GM12874 (cell line): ENCODE measurements around the gene WDR82.

Experiments used
- CTCF ChIP-seq: IDR thresholded peaks from 2 replicates; pipeline ENCODE4 v1.5.1; 2011; ENCODE audit warnings: low read depth, mild to moderate bottlenecking, control low read depth, low read length, moderate library complexity; ENCODE audit not compliant: insufficient read depth

WDR82 gene

GRCh38 chr3:52281981-52282801 is 3.7 kb upstream of the WDR82 start:
- TF ChIP-seq CTCF, result no peak

DNA sequence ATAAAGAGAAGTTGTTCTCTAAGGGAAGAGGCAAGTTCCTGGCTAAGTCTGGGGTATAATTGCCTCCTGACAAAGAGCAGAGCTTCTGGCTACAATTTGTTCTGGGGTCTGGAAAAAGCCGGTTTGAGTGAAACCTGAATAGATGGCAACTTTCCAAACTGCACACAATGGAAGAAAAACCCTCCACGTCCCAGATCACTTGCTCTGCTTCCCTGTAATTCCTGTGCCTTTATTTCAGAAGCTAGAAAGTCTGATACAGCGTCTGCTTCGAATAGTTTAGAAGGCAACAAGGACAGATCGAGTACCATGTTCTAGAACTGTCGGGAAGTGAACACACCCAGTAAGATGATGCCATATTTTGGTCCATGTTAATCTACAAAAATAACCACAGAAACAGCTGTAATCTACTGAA is 1.6 kb upstream of the WDR82 start:
- no peak for TF ChIP-seq CTCF

DNA sequence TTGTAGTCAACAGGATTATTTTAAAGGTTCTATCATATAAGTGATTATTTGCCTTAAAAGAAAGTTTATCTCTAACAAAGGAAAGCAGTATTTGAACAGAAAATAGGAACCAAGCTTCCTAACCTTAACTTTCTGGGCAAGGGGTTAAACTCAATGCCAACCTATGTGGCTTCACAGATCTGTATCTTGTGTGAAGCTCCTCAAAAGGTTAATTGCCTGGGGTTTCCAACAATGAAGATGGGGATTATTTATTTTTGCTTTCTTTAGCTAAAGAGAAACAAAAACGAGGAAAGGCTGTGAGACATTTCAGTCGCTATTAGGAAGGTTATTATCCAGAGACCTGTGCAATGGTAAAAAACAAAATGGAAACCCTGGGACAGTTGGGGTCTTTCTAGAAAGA is 1.1 kb upstream of the WDR82 start:
- TF ChIP-seq CTCF, result no peak

DNA sequence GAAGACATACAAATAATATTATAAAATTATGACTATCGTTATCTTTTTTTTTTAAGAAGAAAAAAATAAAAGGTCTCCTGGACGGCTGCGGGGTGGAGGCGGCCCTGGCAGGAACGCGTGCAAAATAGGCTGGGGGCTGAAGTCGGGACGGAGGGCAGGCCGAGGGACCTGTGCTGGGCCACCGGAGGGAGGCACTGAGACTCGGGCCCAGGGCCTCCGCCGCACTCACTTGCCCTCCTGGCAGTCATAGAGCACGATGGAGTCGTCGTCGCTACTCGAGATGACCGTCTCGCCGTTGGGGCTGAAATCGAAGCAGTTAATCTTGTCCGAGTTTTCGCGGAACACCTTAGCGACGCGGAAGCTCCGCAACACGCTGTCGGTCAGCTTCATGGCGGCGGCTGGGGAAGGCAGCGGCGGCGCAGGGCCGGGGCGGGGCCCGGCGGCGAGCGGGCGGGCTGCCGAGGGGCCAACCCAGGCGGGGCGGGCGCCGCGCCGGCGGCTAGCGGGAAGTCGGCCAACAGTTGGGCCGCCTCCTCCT is 408 bp downstream of the WDR82 start:
- peak; percentile 46 for TF ChIP-seq CTCF

GRCh38 chr3:52277071-52277964 is 1.1 kb downstream of the WDR82 start:
- no peak for TF ChIP-seq CTCF

DNA sequence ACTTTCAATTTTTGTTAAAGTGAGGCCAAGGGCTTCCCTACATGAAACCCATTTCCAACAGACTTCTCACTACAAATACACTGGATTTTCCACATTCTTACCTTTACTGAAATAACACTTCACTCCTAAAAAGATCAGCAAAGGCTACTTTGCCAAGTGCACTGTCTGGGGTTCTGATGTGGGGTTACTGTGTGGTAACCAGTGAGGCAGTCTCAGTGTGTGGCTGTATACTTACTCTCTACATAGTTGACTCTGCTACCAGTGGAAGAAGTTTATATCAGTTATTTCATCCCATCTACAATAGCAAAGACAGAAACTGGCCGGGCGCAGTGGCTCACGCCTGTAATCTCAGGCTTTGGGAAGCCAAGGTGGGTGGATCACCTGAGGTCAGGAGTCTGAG is 5.6 kb downstream of the WDR82 start:
- TF ChIP-seq CTCF, result no peak

DNA sequence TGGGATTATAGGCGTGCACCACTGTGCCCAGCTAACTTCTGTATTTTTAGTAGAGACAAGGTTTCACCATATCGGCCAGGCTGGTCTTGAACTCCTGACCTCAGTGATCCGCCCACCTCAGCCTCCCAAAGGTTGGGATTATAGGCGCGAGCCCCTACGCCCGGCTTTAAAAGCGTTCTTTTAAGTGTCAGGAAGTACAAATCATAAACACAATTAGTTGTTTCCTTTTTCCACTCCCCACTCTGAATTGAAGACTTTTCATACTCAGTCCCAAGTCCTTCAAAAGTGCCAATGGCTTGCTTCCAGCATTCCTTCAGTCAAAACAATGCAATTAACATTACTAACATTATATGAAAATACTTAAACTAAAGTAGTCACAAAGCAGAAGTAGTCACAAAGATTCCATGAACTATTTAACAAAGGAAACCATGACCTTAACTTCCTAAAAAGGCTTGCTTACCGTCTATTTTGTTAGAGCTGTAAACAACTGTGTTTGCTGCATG is 8.1 kb downstream of the WDR82 start:
- no peak for TF ChIP-seq CTCF
